OCI-LY1 (cell line): ENCODE results near the gene ANKRD34A.

Source experiments
- CTCF ChIP-seq: fragments of 200-600 bp; sonication (generic), shearing (Covaris generic); IDR thresholded peaks from 2 replicates; pipeline ENCODE4 v1.5.1; 2017; ENCODE audit warnings: mild to moderate bottlenecking, antibody characterized with exemption, low read length, moderate library complexity, mixed read lengths
- EZH2 ChIP-seq: fragments of 200-600 bp; sonication (generic), shearing (Covaris generic); IDR thresholded peaks from 2 replicates; pipeline ENCODE4 v1.8.0; 2017; ENCODE audit warnings: borderline replicate concordance, mixed run types, mild to moderate bottlenecking, antibody characterized with exemption, low read length, moderate library complexity, mixed read lengths

DNA sequence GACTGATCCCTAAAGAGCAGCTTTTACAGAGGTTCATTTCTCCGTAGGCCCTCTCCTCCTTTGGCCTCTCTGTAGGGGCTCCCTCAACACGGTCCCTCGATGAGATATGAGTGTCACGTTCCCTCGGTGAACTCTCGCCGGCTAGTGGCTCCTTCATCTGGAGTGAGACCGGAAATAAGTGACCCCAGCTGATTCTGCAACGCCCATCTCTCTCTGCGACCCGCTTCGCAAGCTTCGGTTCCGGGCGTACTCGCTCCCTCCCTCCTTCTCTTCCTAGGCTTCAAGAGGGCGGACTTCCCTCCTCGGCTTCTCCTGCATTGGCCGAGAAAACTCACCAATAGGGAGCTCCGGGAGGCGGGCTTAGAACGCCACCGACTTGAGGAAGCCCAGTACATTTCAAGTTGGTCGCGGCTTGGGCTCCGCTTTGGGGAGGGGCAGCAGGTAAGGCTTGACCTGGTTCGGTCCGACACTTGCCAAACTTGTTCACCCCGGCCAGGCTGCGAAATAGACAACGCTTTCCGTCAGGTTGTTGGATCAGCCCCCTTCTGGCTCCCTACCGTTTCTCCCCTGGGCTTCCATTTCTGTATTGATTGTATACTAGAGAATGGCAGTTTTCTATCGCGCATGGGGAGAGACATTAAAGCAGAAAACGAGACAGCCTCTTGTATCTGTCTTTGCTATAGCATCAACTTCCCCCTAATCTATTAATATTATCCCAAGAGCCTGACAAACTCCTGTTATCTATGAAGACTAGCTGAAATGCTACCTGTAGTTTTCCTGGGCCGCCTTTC lies at the start of gene ANKRD34A, which contains the start of gene POLR3GL:
- TF ChIP-seq EZH2: no peak
- TF ChIP-seq CTCF: no peak
